Type B pancreatic cell (in vitro differentiated cells): ENCODE measurements around the gene CDHR1. TPM values are rescaled to one million over a fixed set of nuclear protein-coding genes. Genes with fewer than 3 reads are reported as not detected.
A peak's percentile ranks its signal among the peaks of the same experiment; 100 is the strongest.

Experiments used
- DNase-seq: peaks from one replicate; pipeline ENCODE4 v3.0.0; 2021; ENCODE audit warnings: mixed read lengths; ENCODE audit not compliant: unreplicated experiment; ENCODE audit errors: extremely low spot score
- H3K27ac Mint-ChIP-seq: 2 replicates; pipeline ENCODE4 v1.8.0; 2021; ENCODE audit warnings: mild to moderate bottlenecking, mixed read lengths
- H3K27me3 Mint-ChIP-seq: 2 replicates; pipeline ENCODE4 v1.8.0; 2021; ENCODE audit warnings: mixed read lengths
- H3K36me3 Mint-ChIP-seq: 2 replicates; pipeline ENCODE4 v1.8.0; 2021; ENCODE audit warnings: mixed read lengths
- H3K4me1 Mint-ChIP-seq: one replicate; pipeline ENCODE4 v1.8.0; 2021; ENCODE audit warnings: mixed read lengths; ENCODE audit not compliant: unreplicated experiment
- H3K4me3 Mint-ChIP-seq: 2 replicates; pipeline ENCODE4 v1.8.0; 2021; ENCODE audit warnings: mild to moderate bottlenecking, mixed read lengths
- H3K9me3 Mint-ChIP-seq: 2 replicates; pipeline ENCODE4 v1.8.0; 2021; ENCODE audit warnings: mixed read lengths
- CTCF ChIP-seq: fragments of 200-600 bp; sonication (generic); conservative IDR thresholded peaks from 2 replicates; pipeline ENCODE4 v1.5.0; 2021; ENCODE audit warnings: antibody characterized with exemption, mild to moderate bottlenecking
- total RNA-seq: library from RNA; stranded (reverse); gene quantifications from 2 replicates; pipeline ENCODE4 v1.2.1, GENCODE V29; 2021; ENCODE audit warnings: low replicate concordance

Gene CDHR1
- total RNA-seq, 1 donor from 2014 or later, result 0.41 TPM

GRCh38 chr10:84248794-84249193 lies 54.5 kb downstream of the CDHR1 start:
- no peaks in the 10 kb centered on the region for H3K9me3 Mint-ChIP-seq
- no peak overlapping the region for H3K4me3 Mint-ChIP-seq
- no peak for DNase-seq
- no peak for TF ChIP-seq CTCF
- no peaks in the 10 kb centered on the region for H3K36me3 Mint-ChIP-seq
- peaks cover 28% of the 10 kb centered on the region for H3K27me3 Mint-ChIP-seq
- H3K27ac Mint-ChIP-seq, result no peak overlapping the region
- no peaks in the 10 kb centered on the region for H3K4me1 Mint-ChIP-seq

GRCh38 chr10:84254552-84255478 lies 60.5 kb downstream of the CDHR1 start:
- Mint-ChIP-seq H3K4me3 (no peak overlapping the region), H3K4me1 (no peaks in the 10 kb centered on the region), H3K9me3 (no peaks in the 10 kb centered on the region), H3K36me3 (no peaks in the 10 kb centered on the region), H3K27me3 (peaks cover 24% of the 10 kb centered on the region), H3K27ac (no peak overlapping the region)
- TF ChIP-seq CTCF, result no peak
- DNase-seq, result no peak

- Mint-ChIP-seq H3K4me3 (no peak overlapping the region), H3K27me3 (peaks cover 20% of the 10 kb centered on the region), H3K27ac (no peak overlapping the region), H3K4me1 (no peaks in the 10 kb centered on the region), H3K9me3 (no peaks in the 10 kb centered on the region), H3K36me3 (no peaks in the 10 kb centered on the region)
- peak; percentile 77 for TF ChIP-seq CTCF
- DNase-seq, result no peak
Observed at GRCh38 chr10:84256510-84257342, 62.4 kb downstream of the CDHR1 start.

GRCh38 chr10:84257343-84258020 lies 63.1 kb downstream of the CDHR1 start:
- Mint-ChIP-seq H3K36me3 (no peaks in the 10 kb centered on the region), H3K9me3 (no peaks in the 10 kb centered on the region), H3K4me3 (no peak overlapping the region), H3K27ac (no peak overlapping the region), H3K27me3 (peaks cover 23% of the 10 kb centered on the region), H3K4me1 (no peaks in the 10 kb centered on the region)
- no peak for DNase-seq
- no peak for TF ChIP-seq CTCF

- DNase-seq, result peak; percentile 34
- no peaks in the 10 kb centered on the region for H3K36me3 Mint-ChIP-seq
- no peak for TF ChIP-seq CTCF
- no peaks in the 10 kb centered on the region for H3K9me3 Mint-ChIP-seq
- peaks cover 30% of the 10 kb centered on the region for H3K27me3 Mint-ChIP-seq
- H3K4me3 Mint-ChIP-seq, result no peak overlapping the region
- H3K27ac Mint-ChIP-seq, result no peak overlapping the region
- H3K4me1 Mint-ChIP-seq, result no peaks in the 10 kb centered on the region
Observed at GRCh38 chr10:84258034-84258695, 63.8 kb downstream of the CDHR1 start.
